H9 (cell line): ENCODE measurements around the gene DHX36. TPM values are rescaled to one million over a fixed set of nuclear protein-coding genes. Genes with fewer than 3 reads are reported as not detected.

Source experiments
- DNase-seq: peaks from one replicate; pipeline ENCODE4 v3.0.0-alpha.2; 2017
- H2AFZ ChIP-seq: one replicate; pipeline ENCODE4 v1.6.1; 2013; ENCODE audit warnings: mild to moderate bottlenecking, low read length, control low read depth, moderate library complexity
- H2AK5ac ChIP-seq: 2 replicates; pipeline ENCODE4 v1.6.1; 2013; ENCODE audit warnings: low read length, control low read depth, mixed read lengths; ENCODE audit not compliant: insufficient read length
- H2BK120ac ChIP-seq: one replicate; pipeline ENCODE4 v1.6.1; 2013; ENCODE audit warnings: low read depth, mild to moderate bottlenecking, low read length, control low read depth, inconsistent platforms; ENCODE audit not compliant: poor library complexity, severe bottlenecking
- H2BK12ac ChIP-seq: 2 replicates; pipeline ENCODE4 v1.6.1; 2013; ENCODE audit warnings: low read length, control low read depth, mixed read lengths, low read depth; ENCODE audit not compliant: insufficient read length
- H2BK15ac ChIP-seq: 2 replicates; pipeline ENCODE4 v1.6.1; 2013; ENCODE audit warnings: low read depth, low read length, control low read depth
- H2BK20ac ChIP-seq: one replicate; pipeline ENCODE4 v1.6.1; 2013; ENCODE audit warnings: low read depth, mild to moderate bottlenecking, low read length, control low read depth, inconsistent platforms; ENCODE audit not compliant: poor library complexity, severe bottlenecking
- H2BK5ac ChIP-seq: 2 replicates; pipeline ENCODE4 v1.6.1; 2013; ENCODE audit warnings: low read length, control low read depth, mixed read lengths; ENCODE audit not compliant: insufficient read length
- H3K14ac ChIP-seq: 2 replicates; pipeline ENCODE4 v1.6.1; 2013; ENCODE audit warnings: low read length, control low read depth; ENCODE audit not compliant: insufficient read depth
- H3K18ac ChIP-seq: 2 replicates; pipeline ENCODE4 v1.6.1; 2013; ENCODE audit warnings: low read depth, mild to moderate bottlenecking, mixed read lengths, low read length, control low read depth; ENCODE audit not compliant: insufficient read length
- H3K23ac ChIP-seq: 2 replicates; pipeline ENCODE4 v1.6.1; 2013; ENCODE audit warnings: low read length, control low read depth, mixed read lengths, low read depth; ENCODE audit not compliant: insufficient read length
- H3K23me2 ChIP-seq: 2 replicates; pipeline ENCODE4 v1.6.1; 2013; ENCODE audit warnings: low read depth, mild to moderate bottlenecking, mixed read lengths, low read length, control low read depth; ENCODE audit not compliant: insufficient read length, poor library complexity, severe bottlenecking
- H3K27ac ChIP-seq: 2 replicates; pipeline ENCODE4 v1.5.1; 2013; ENCODE audit warnings: low read length, control low read depth, mixed read lengths, low read depth; ENCODE audit not compliant: insufficient read length
- H3K27me3 ChIP-seq: 2 replicates; pipeline ENCODE4 v1.6.1; 2013; ENCODE audit warnings: low read length, control low read depth, inconsistent platforms; ENCODE audit not compliant: insufficient read depth
- H3K4ac ChIP-seq: 2 replicates; pipeline ENCODE4 v1.6.1; 2013; ENCODE audit warnings: low read depth, mild to moderate bottlenecking, control low read depth, inconsistent platforms, low read length, moderate library complexity
- H3K4me1 ChIP-seq: 2 replicates; pipeline ENCODE4 v1.6.1; 2013; ENCODE audit warnings: low read length, control low read depth, inconsistent platforms; ENCODE audit not compliant: insufficient read depth
- H3K4me2 ChIP-seq: 2 replicates; pipeline ENCODE4 v1.6.1; 2013; ENCODE audit warnings: low read length, control low read depth, mixed read lengths; ENCODE audit not compliant: insufficient read length, insufficient read depth
- H3K56ac ChIP-seq: 2 replicates; pipeline ENCODE4 v1.6.1; 2013; ENCODE audit warnings: low read depth, mild to moderate bottlenecking, mixed read lengths, low read length, control low read depth; ENCODE audit not compliant: insufficient read length
- H3K79me1 ChIP-seq: 2 replicates; pipeline ENCODE4 v1.6.1; 2013; ENCODE audit warnings: low read depth, mild to moderate bottlenecking, moderate library complexity, low read length, control low read depth, inconsistent platforms; ENCODE audit not compliant: insufficient read depth, poor library complexity, severe bottlenecking
- H3K79me2 ChIP-seq: 2 replicates; pipeline ENCODE4 v1.6.1; 2013; ENCODE audit warnings: low read length, control low read depth, inconsistent platforms; ENCODE audit not compliant: insufficient read depth
- H3K9ac ChIP-seq: 2 replicates; pipeline ENCODE4 v1.6.1; 2013; ENCODE audit warnings: low read length, control low read depth, mixed read lengths; ENCODE audit not compliant: insufficient read length; ENCODE audit errors: extremely low read depth
- H3K9me3 ChIP-seq: one replicate; pipeline ENCODE4 v1.6.1; 2013; ENCODE audit warnings: low read depth, low read length, inconsistent platforms; ENCODE audit not compliant: control insufficient read depth
- H3T11ph ChIP-seq: one replicate; pipeline ENCODE4 v1.6.1; 2013; ENCODE audit warnings: mild to moderate bottlenecking, low read length, control low read depth, inconsistent platforms
- H4K20me1 ChIP-seq: one replicate; pipeline ENCODE4 v1.6.1; 2013; ENCODE audit not compliant: control insufficient read depth, insufficient read length, insufficient read depth
- H4K5ac ChIP-seq: 2 replicates; pipeline ENCODE4 v1.6.1; 2013; ENCODE audit warnings: low read depth, mild to moderate bottlenecking, mixed read lengths, low read length, control low read depth; ENCODE audit not compliant: insufficient read length
- H4K8ac ChIP-seq: replicated peaks from 2 replicates; pipeline ENCODE4 v1.6.1; 2013; ENCODE audit warnings: low read length, control low read depth, mixed read lengths, low read depth; ENCODE audit not compliant: insufficient read length
- H4K91ac ChIP-seq: 2 replicates; pipeline ENCODE4 v1.6.1; 2013; ENCODE audit warnings: low read depth, mild to moderate bottlenecking, moderate library complexity, mixed read lengths, low read length, control low read depth; ENCODE audit not compliant: insufficient read length
- H3K27ac Mint-ChIP-seq, 3 experiments: 2 replicates in 2 of 3; 3 replicates in 1 of 3; pipeline ENCODE4 v1.8.0; 2020 to 2021; ENCODE audit warnings: mixed read lengths in 3 of 3, mild to moderate bottlenecking in 1 of 3, moderate library complexity in 1 of 3
- H3K27me3 Mint-ChIP-seq: 2 replicates; pipeline ENCODE4 v1.8.0; 2021; ENCODE audit warnings: low read depth, mild to moderate bottlenecking, moderate library complexity, mixed read lengths
- H3K36me3 Mint-ChIP-seq, 3 experiments: 2 replicates in 2 of 3; 3 replicates in 1 of 3; pipeline ENCODE4 v1.8.0; 2020 to 2021; ENCODE audit warnings: low read depth in 3 of 3, mixed read lengths in 3 of 3; ENCODE audit not compliant: insufficient read depth in 1 of 3
- H3K4me1 Mint-ChIP-seq, 2 experiments: 2 replicates each; pipeline ENCODE4 v1.8.0; 2020; ENCODE audit warnings: mixed read lengths in 2 of 2
- H3K4me3 Mint-ChIP-seq, 2 experiments: 2 replicates in 1 of 2; 3 replicates in 1 of 2; pipeline ENCODE4 v1.8.0; 2020 to 2021; ENCODE audit warnings: mild to moderate bottlenecking in 2 of 2, mixed read lengths in 2 of 2, moderate library complexity in 1 of 2
- H3K9me3 Mint-ChIP-seq, 2 experiments: 2 replicates in 1 of 2; 3 replicates in 1 of 2; pipeline ENCODE4 v1.8.0; 2020; ENCODE audit warnings: mild to moderate bottlenecking in 2 of 2, mixed read lengths in 2 of 2, moderate library complexity in 1 of 2
- WGBS: extraction: QIAGEN DNeasy Blood & Tissue Kit; methylation state at CpG from one replicate; pipeline ENCODE4 v1.1.7; 2013; ENCODE audit warnings: missing lambda C conversion rate, low lambda C conversion rate, mixed read lengths; ENCODE audit not compliant: insufficient read length; ENCODE audit errors: extremely low coverage; 5-methylcytosine and 5-hydroxymethylcytosine counted together
- total RNA-seq: library from RNA; stranded (reverse); gene quantifications from 2 replicates; pipeline ENCODE4 v1.2.1, GENCODE V29; 2021
- TF ChIP-seq, protein P1 (sequence below): fragments of 200-600 bp; sonication (generic); conservative IDR thresholded peaks from 3 replicates; pipeline ENCODE4 v1.8.0; 2021; ENCODE audit warnings: antibody characterized with exemption, mild to moderate bottlenecking

Gene DHX36
- total RNA-seq, 1 experiment from 2014 or later, result 103 TPM

DNA sequence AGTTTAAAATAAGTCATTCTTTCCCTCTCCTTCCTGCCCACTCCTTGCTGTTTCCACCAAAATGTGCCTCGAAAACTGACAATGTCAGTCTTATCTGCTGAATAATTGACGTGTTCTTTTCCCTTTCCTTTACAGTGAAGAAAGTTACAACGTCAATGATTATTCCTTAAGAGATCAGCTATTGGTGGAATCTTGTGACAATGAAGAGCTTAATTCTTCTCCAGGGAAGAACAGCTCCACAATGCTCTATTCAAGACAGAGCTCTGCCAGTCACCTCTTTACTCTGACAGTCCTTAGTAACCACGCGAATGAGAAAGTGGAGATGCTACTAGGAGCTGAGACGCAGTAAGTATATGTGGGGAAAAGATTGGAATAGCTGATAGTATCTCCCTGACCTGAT, 84.1 kb downstream of the DHX36 start:
- Mint-ChIP-seq H3K27me3 (no peaks in the 10 kb centered on the region; the same call in 1 of the 2 replicates), H3K9me3 (no peaks in the 10 kb centered on the region), H3K36me3 (peaks cover 4 to 19% (median 17%) of the 10 kb centered on the region in 3 experiments; a peak in 6 of 7 replicates), H3K27ac (no peak overlapping the region), H3K4me1 (peaks cover 13 to 20% of the 10 kb centered on the region in 2 experiments), H3K4me3 (no peak overlapping the region)
- Histone ChIP-seq H3K4me2 (no peak overlapping the region), H3K27me3 (no peaks in the 10 kb centered on the region), H2BK12ac (no peak overlapping the region), H2AK5ac (no peak overlapping the region), H3K4ac (no peak overlapping the region), H2BK120ac (no peak overlapping the region), H3K23me2 (no peaks in the 10 kb centered on the region), H2BK20ac (no peak overlapping the region), H3K4me1 (peaks cover 5% of the 10 kb centered on the region; the same call in 1 of the 2 replicates), H2BK15ac (no peak overlapping the region), H3K18ac (no peak overlapping the region), H3K79me2 (no peaks in the 10 kb centered on the region), H3K14ac (no peak overlapping the region), H3K9ac (no peak overlapping the region), H4K5ac (no peak overlapping the region), H3K79me1 (no peaks in the 10 kb centered on the region), H3T11ph (no peak overlapping the region), H2BK5ac (no peak overlapping the region), H3K56ac (no peak overlapping the region), H3K23ac (no peak overlapping the region), H4K20me1 (no peaks in the 10 kb centered on the region), H3K9me3 (no peaks in the 10 kb centered on the region), H2AFZ (no peak overlapping the region), H4K91ac (no peak overlapping the region), H3K27ac (no peak overlapping the region), H4K8ac (no peak overlapping the region)
- no CpG with 5 or more reads among the region's 6 CpGs for WGBS
- DNase-seq, result no peak
- TF ChIP-seq, protein P1, sequence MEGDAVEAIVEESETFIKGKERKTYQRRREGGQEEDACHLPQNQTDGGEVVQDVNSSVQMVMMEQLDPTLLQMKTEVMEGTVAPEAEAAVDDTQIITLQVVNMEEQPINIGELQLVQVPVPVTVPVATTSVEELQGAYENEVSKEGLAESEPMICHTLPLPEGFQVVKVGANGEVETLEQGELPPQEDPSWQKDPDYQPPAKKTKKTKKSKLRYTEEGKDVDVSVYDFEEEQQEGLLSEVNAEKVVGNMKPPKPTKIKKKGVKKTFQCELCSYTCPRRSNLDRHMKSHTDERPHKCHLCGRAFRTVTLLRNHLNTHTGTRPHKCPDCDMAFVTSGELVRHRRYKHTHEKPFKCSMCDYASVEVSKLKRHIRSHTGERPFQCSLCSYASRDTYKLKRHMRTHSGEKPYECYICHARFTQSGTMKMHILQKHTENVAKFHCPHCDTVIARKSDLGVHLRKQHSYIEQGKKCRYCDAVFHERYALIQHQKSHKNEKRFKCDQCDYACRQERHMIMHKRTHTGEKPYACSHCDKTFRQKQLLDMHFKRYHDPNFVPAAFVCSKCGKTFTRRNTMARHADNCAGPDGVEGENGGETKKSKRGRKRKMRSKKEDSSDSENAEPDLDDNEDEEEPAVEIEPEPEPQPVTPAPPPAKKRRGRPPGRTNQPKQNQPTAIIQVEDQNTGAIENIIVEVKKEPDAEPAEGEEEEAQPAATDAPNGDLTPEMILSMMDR, result no peak
